Aorta (tissue), 5 donors: ENCODE results near the gene ELL2. TPM values are rescaled to one million over a fixed set of nuclear protein-coding genes. Genes with fewer than 3 reads are reported as not detected.
"Not testable (repeated sequence)": the region's sequence is repeated elsewhere in the genome, so short reads cannot be mapped to it uniquely, and the experiment has no call there.

Experiments
- ATAC-seq: fragments of 200-7000 bp; cut with Tn5 transposase; one replicate; pipeline ENCODE4 v1.9.1; 2022; ENCODE audit warnings: moderate library complexity; ENCODE audit not compliant: low FRiP score
- DNase-seq, 2 donors: peaks; one replicate each; pipeline ENCODE4 v3.0.0-alpha.2; 2020
- H3K27ac ChIP-seq, 2 donors: one replicate each; pipeline ENCODE4 v1.5.1; 2013; ENCODE audit warnings: low read length in 2 of 2, mild to moderate bottlenecking in 2 of 2, moderate library complexity in 2 of 2, control low read depth in 1 of 2, inconsistent platforms in 1 of 2, low read depth in 1 of 2
- H3K27me3 ChIP-seq, 2 donors: one replicate each; pipeline ENCODE4 v1.6.1; 2013; ENCODE audit warnings: control low read depth in 1 of 2, low read length in 1 of 2, mild to moderate bottlenecking in 1 of 2, moderate library complexity in 1 of 2; ENCODE audit not compliant: insufficient read depth in 2 of 2, control insufficient read depth in 1 of 2
- H3K36me3 ChIP-seq, 2 donors: one replicate each; pipeline ENCODE4 v1.6.1; 2013; ENCODE audit warnings: control low read depth in 1 of 2, low read length in 1 of 2, mild to moderate bottlenecking in 1 of 2; ENCODE audit not compliant: insufficient read depth in 2 of 2, control insufficient read depth in 1 of 2
- H3K4me1 ChIP-seq, 2 donors: one replicate each; pipeline ENCODE4 v1.6.1; 2013; ENCODE audit warnings: low read length in 2 of 2, control low read depth in 1 of 2, mild to moderate bottlenecking in 1 of 2, moderate library complexity in 1 of 2; ENCODE audit not compliant: insufficient read depth in 2 of 2, control insufficient read depth in 1 of 2
- H3K4me3 ChIP-seq, 2 donors: one replicate each; pipeline ENCODE4 v1.5.1; 2013; ENCODE audit warnings: low read length in 2 of 2, control low read depth in 1 of 2, mild to moderate bottlenecking in 1 of 2
- H3K9me3 ChIP-seq: one replicate; pipeline ENCODE4 v1.6.1; 2013; ENCODE audit warnings: mild to moderate bottlenecking, low read length; ENCODE audit not compliant: control insufficient read depth
- WGBS, 2 donors: extraction: QIAGEN DNeasy Blood & Tissue Kit; methylation state at CpG; one replicate each; pipeline ENCODE4 v1.1.7; 2013; 5-methylcytosine and 5-hydroxymethylcytosine counted together
- intact Hi-C, 2 donors: fragments of 100-400 bp; cut with DNase I; formaldehyde crosslinking; loops; one replicate each; pipeline versions ENCODE4 v1.14.2 to v1.15.0; 2022
- polyA plus RNA-seq, 2 donors: library from polyadenylated mRNA; stranded (reverse); fragments of 200-250 nt; gene quantifications; one replicate each; pipeline ENCODE4 v1.2.3, GENCODE V29; 2013
- total RNA-seq, 2 donors: library from RNA; stranded (reverse); fragmentation: NEBNext Ultra II Directional; extraction: Animal tissue kit (Norgen Biotek cat#: 25700); gene quantifications; one replicate each; pipeline ENCODE4 v1.2.1, GENCODE V29; 2021
- donor health status: healthy with polysubstance abuse.
- donor health status: Bipolar disorder and iron deficiency.
- donor health status: DM: no; HTN: no; CAD: no.
- donor health status: DM: no; HTN: no; CAD: no.
- donor health status: DM: yes; HTN: yes; CAD: no.

The ELL2 gene
- total and polyA plus RNA-seq, 4 donors: 36.6 to 207 (median 77.9) TPM

- H3K36me3 ChIP-seq: no peaks in the 10 kb centered on the region
- intact Hi-C loops: no loop called here
- H3K4me3 ChIP-seq: no peak overlapping the region
- no peaks in the 10 kb centered on the region for H3K27me3 ChIP-seq
- H3K27ac ChIP-seq: no peak overlapping the region
- DNase-seq: no peak
- ATAC-seq: no peak
- peaks cover 4 to 8% of the 10 kb centered on the region in 2 donors for H3K4me1 ChIP-seq
- WGBS, 2 donors: 79% methylated on average over 4 of the region's 4 CpGs
- no peaks in the 10 kb centered on the region for H3K9me3 ChIP-seq
These were observed 28.7 kb downstream of the ELL2 start for GRCh38 chr5:95932941-95933340.

- no peak for DNase-seq
- H3K4me1 ChIP-seq: peaks cover 4% of the 10 kb centered on the region in 2 donors
- 82 to 90% methylated on average over 3 of the region's 3 CpGs for WGBS, 2 donors
These were observed 30.4 kb downstream of the ELL2 start for GRCh38 chr5:95931079-95931833.

GRCh38 chr5:95930141-95930930, 31.3 kb downstream of the ELL2 start:
- 42 to 46% methylated on average over 4 of the region's 4 CpGs for WGBS, 2 donors
- Histone ChIP-seq H3K27ac (no peak overlapping the region), H3K4me1 (peaks cover 4% of the 10 kb centered on the region in 2 donors), H3K27me3 (no peaks in the 10 kb centered on the region), H3K9me3 (no peaks in the 10 kb centered on the region), H3K36me3 (peaks cover 0 to 3% of the 10 kb centered on the region in 2 donors), H3K4me3 (no peak overlapping the region)
- intact Hi-C loops: no loop called here
- DNase-seq: no peak
- ATAC-seq: no peak

More at GRCh38 chr5:95931079-95931833, 30.4 kb downstream of the ELL2 start:
- Histone ChIP-seq H3K27me3 (no peaks in the 10 kb centered on the region), H3K36me3 (peaks cover 0 to 3% of the 10 kb centered on the region in 2 donors), H3K4me3 (no peak overlapping the region), H3K27ac (no peak overlapping the region), H3K9me3 (no peaks in the 10 kb centered on the region)
- intact Hi-C loops: no loop called here
- no peak for ATAC-seq

- peaks cover 0 to 3% of the 10 kb centered on the region in 2 donors for H3K36me3 ChIP-seq
- intact Hi-C loops: no loop called here
- no peak for DNase-seq
- H3K9me3 ChIP-seq: no peaks in the 10 kb centered on the region
- no peak overlapping the region for H3K27ac ChIP-seq
- 98% methylated on average over 7 of the region's 7 CpGs for WGBS, 2 donors
- ATAC-seq: no peak
- no peak overlapping the region for H3K4me3 ChIP-seq
- H3K27me3 ChIP-seq: no peaks in the 10 kb centered on the region
- H3K4me1 ChIP-seq: peaks cover 0 to 4% of the 10 kb centered on the region in 2 donors
These were observed 32.9 kb downstream of the ELL2 start for GRCh38 chr5:95928724-95929253.

- no peak overlapping the region for H3K27ac ChIP-seq
- no peak for DNase-seq
These were observed 33.5 kb downstream of the ELL2 start for GRCh38 chr5:95927927-95928723.

GRCh38 chr5:95927300-95927699, 34.4 kb downstream of the ELL2 start:
- H3K4me3 ChIP-seq, DNase-seq, H3K27ac ChIP-seq, intact Hi-C loops, H3K4me1 ChIP-seq, H3K27me3 ChIP-seq, H3K36me3 ChIP-seq, H3K9me3 ChIP-seq, ATAC-seq: not testable (repeated sequence)
- 83 to 86% methylated on average over 11 to 13 of the region's 13 CpGs for WGBS, 2 donors

More at GRCh38 chr5:95927927-95928723, 33.5 kb downstream of the ELL2 start:
- H3K4me1 ChIP-seq: peaks cover 0 to 4% of the 10 kb centered on the region in 2 donors
- no peaks in the 10 kb centered on the region for H3K27me3 ChIP-seq
- intact Hi-C loops: no loop called here
- no peak overlapping the region for H3K4me3 ChIP-seq
- H3K36me3 ChIP-seq: peaks cover 0 to 3% of the 10 kb centered on the region in 2 donors
- WGBS, 2 donors: 42 to 48% methylated on average over 6 of the region's 6 CpGs
- no peaks in the 10 kb centered on the region for H3K9me3 ChIP-seq
- ATAC-seq: no peak

- Histone ChIP-seq H3K4me1 (peaks cover under 1 to 1% of the 10 kb centered on the region in 2 donors), H3K36me3 (peaks cover 0 to 3% of the 10 kb centered on the region in 2 donors), H3K27me3 (no peaks in the 10 kb centered on the region), H3K27ac (no peak overlapping the region), H3K4me3 (no peak overlapping the region), H3K9me3 (no peaks in the 10 kb centered on the region)
- DNase-seq (no peak), ATAC-seq (no peak)
- intact Hi-C loops: no loop called here
These were observed 35.7 kb downstream of the ELL2 start for GRCh38 chr5:95925939-95926338.

- H3K4me3 ChIP-seq: no peak overlapping the region
- H3K36me3 ChIP-seq: peaks cover 0 to 3% of the 10 kb centered on the region in 2 donors
- 66 to 81% methylated on average over 2 of the region's 2 CpGs for whole genome bisulfite sequencing, 2 donors
- H3K4me1 ChIP-seq: peaks cover 2 to 5% of the 10 kb centered on the region in 2 donors
- intact Hi-C loops: no loop called here
- H3K9me3 ChIP-seq: no peaks in the 10 kb centered on the region
- DNase-seq: no peak
- H3K27me3 ChIP-seq: no peaks in the 10 kb centered on the region
- no peak overlapping the region for H3K27ac ChIP-seq
- no peak for ATAC-seq
These were observed 36.3 kb downstream of the ELL2 start for GRCh38 chr5:95925378-95925744.
